HG03460 (cell line): ENCODE results near the gene DNAH8.

ENCODE experiments used
- ATAC-seq: cut with Tn5 transposase; IDR thresholded peaks from one replicate; pipeline ENCODE4 v1.9.1; 2021; ENCODE audit not compliant: unreplicated experiment

DNAH8 gene

DNA sequence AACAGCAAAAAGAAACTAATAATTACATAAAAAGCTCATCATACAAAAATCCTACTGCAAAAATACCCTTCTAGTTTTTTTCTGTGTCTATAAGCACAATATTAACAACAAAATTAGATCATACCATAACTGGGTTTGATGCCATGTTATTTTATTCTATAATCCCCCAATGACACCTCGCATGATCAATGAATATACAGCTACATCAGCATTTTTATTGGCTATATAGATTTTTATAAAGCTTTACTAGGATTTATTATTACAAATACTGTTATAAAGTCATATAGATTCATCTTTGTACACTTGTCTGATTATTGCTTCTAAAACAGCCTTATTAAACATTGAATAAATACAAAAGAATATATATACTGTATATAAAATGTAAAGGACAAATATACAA, 288.4 kb downstream of the DNAH8 start:
- ATAC-seq: no peak

DNA sequence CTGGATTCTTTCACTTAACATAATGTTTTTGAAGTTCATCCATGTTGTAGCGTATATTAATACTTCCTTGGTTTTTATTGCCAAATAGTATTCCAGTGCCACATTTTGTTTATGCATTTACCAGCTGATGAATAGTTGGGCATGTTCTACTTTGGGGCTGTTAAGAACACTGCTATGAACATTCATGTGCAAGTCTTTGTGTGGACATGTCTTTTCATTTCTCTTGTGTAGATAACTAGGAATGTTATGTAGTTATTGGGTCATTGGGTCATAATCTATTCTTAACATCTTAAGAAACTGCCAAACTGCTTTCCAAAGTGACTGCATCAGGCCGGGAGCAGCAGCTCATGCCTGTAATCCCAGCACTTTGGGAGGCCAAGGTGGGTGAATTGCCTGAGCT, 289.7 kb downstream of the DNAH8 start:
- ATAC-seq: no peak

DNA sequence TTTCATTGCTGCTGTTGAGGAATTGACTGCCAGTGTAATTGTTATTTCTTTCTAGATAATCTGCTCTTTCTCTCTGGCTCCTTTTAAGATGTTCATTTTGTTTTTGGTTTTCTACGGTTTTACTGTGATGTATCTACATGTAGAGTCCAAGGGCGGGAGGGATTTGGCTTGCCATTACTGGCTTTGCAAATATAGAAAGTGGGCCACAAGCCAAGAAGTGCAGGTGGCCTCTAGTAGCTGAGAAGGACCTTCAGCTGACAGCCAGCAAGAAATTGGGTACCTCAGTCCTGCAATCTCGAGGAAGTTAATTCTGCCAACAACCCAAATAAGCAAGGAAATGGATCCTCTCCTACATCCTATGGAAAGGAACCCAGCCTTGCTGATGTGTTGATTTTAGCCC, 290.7 kb downstream of the DNAH8 start:
- ATAC-seq: no peak

DNA sequence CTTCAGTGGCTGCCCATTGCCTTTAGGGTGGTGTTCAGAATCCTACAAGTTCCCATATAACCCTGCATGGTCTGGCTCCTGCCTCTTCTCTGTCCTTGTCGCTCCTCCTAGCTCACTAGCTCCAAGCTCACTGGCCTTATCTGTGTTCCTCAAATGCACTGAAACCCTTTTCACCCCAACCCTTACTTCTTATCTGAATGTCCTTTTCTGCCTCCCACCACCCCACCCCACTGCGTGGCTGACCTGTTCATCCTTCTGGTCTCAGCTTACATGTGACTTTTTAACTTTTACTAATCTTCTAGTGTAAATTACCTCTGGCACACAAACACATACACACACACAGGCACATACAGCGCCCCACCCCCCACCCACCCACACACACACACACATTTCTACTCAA, 292.5 kb downstream of the DNAH8 start:
- ATAC-seq: no peak

DNA sequence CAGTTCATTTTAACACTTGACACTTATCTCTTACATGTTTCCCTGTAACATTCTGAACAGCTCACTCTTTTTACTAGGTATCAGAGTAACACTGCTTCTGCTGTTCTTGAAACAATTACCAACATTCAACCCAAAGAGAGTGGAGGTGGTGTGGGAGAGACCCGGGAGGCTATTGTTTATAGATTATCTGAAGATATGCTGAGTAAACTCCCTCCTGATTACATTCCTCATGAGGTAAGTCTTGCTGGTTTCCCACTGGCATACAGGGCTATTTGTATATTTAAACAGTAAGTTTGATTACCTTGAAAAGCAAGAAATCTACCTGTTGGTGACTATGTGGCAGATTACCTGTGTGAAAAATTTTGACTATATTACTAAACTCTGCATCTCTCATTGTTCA, 293.6 kb downstream of the DNAH8 start:
- ATAC-seq: no peak

DNA sequence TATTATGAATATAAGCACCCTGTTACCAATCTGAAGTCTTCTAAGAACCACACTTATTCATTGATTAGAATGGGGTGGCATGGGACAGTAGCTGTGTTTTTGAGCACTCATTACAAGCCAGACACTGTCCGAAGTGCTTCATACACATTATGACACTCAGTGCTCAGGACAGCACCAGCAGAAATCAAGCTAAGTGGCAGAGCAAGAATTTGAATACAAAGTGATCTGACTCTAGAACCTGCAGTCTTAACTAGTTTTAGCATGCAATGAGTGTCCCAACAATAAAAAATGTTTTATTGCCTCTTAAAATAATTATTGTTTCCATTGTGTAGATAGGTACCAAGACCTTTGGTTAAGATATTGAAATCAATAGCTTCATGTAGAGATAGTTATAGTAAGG, 294.4 kb downstream of the DNAH8 start:
- no peak for ATAC-seq

DNA sequence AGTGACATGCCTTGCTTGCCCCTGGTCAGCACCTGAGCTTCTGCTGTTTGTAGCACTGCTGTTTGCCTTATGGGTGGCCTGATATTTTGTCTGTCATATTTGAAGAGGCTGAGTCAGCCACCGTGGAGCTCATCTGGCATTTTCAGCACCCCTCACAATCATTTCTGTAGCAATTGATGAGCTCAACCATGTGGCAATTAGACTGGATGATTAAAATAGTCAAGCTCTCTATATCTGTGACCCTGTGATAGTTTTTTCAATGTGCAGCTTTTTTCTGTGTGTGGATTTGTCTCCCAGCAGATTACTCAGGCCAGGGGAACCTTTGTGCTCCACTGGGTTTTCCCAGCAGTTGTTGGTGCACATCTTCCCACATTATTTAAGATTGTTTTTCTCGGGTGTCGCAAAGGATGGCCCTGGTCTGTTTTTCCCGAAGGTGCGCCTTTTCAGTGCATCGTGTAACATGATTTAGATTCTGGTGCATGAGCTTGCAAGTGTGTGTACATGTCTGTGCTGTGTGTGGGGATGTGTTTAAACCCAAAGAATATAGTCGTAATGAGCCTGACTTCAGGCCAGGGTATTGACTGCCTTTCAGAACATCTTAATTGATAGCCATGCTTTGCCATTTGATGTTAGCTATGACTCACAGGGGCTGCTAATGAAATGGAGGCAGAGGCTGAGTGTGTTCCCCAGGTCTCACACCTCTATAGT, 301.9 kb downstream of the DNAH8 start:
- ATAC-seq: no peak

DNA sequence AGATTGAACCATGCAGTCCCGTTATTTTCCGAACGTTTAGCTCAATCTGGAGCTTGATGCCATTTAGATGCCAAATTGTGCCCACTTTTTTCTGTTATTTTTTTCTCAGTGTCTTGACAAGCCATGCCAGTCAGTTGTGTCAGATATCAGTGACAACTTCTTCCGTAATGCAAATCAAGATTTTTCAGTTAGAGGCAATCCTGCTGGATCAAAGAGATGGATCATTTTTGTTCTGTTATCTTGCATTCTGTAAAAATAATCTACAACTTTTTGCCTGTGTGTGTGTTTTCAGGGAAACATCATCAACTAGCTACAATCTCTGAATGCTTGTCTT, 302.4 kb downstream of the DNAH8 start:
- no peak for ATAC-seq

DNA sequence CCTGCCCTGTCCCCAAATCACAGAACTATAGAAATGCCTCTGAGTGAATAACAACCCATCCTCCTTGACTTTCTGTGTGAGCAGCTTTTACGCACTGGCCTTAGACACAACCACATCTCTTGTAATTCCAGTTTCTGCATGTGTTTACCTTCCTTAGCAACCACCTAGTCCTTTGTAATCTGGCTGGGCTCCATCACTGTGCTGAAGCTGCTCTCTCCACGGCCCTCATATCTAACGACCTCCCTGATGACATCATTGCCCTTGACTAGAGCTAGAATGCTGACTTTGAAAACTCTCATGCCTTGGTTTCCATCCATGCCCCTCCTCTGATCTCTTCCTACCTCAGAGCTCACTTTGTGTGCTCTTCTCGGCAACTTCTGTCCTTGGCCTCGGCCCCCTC, 303.0 kb downstream of the DNAH8 start:
- ATAC-seq: no peak

DNA sequence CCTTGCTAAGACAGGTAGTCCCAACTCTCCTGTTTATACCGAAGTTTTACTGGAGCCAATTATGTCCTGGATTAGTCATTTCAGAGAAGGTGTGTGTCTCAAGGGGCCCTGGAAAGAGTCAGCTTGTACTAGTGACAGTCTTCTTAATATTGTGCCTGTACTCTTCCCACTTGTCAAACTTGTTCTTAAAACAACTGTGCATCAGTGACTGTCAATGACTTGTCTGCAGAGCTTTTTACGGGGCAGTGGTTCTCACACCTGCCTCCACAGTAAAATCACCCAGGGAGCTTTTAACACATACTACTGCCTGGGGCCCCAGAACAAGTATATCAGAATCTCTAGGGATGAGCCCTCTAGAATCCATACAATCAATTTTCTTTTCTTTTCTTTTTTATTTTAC, 305.0 kb downstream of the DNAH8 start:
- no peak for ATAC-seq

DNA sequence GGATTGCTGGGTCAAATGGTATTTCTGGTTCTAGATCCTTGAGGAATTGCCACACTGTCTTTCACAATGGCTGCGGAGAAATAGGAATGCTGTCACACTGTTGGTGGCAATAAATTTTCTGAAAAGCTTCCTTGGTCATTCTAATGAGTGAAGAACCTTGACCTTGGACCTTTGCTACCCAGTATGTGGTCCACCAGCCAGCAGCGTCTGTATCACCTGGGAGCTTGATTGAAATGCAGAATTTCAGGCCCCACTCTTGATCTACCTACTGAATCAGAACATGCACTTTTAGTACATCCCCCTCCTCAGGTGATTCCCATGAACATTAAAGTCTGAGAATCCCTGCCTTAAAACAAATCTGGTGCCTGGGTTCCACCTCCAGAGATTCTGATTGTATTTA, 305.9 kb downstream of the DNAH8 start:
- ATAC-seq: no peak

DNA sequence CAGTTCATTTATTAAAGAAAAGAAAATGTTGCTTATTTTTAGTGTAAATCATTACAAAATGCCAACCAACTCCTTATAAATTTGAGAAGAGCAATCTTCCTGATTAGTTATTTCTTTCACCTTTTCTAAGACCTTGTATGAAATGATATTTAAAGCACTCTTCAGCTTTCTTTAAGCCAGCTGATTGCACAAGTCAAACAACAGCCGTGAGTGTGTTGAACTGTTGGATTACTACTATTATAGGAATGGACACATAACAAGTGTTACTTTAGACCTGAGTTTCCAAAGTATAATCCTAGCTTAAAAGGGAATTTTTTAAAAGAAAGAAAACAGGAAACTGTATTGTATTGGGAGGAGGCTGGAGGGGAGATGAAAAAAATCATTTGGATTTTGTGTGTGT, 306.7 kb downstream of the DNAH8 start:
- ATAC-seq: no peak

DNA sequence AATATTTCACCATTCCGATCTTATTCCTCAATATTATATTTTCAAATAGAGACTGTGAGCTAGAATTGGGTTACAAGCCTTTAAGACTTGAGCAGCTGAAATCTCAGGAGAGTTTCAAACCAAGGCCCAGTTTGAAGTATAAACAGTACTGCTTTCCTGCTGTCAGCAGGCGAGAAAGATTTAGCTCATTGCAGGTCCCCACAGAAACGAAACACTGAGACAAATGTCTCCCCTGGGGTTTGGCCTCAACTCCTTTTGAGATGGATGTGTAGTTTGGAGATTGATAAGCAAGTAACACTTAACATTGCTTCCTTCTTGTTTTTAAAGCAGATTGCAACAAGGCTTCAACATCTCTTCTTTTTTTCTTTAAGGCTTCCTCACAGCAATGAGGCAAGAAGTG, 311.1 kb downstream of the DNAH8 start:
- no peak for ATAC-seq

DNA sequence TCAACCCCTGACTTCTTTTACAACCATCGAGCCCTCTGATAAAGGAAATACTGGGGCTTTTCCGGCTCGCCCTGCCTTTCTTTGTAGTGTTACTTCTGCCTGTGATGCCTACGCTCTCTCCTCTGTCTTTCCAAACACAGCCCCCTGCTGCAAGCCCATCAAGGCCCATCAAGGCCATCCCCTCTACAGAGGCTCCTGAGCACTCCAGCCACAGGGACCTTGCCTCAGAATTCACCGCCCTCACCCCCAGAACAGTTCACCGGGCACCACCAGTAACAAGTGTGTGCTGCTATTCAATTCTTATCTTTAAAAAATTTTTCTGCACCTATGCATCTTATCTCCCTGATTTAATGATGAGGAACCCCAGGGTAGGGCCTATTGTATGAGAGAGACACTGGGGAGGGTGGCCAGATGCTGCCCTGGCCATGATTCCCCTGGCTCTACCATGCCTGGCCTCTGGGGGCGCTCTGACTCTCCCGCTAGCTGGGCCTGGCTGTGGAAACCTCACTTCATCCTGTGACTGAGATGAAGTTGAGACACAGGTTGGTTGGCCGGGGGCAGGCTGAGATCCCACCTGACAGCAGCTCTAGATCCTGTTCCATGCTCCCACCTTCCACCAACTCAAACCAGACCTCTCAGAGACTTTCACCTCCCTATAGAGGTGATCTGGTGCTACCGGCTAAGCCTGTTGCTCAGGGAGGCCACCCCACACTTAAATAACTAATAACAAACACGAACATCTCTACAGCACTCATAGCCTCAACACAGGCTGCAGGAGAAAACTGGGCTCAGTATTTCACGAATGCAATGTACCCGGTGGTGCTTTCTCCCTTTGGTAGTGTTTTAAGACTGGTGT, 314.3 kb downstream of the DNAH8 start:
- no peak for ATAC-seq

DNA sequence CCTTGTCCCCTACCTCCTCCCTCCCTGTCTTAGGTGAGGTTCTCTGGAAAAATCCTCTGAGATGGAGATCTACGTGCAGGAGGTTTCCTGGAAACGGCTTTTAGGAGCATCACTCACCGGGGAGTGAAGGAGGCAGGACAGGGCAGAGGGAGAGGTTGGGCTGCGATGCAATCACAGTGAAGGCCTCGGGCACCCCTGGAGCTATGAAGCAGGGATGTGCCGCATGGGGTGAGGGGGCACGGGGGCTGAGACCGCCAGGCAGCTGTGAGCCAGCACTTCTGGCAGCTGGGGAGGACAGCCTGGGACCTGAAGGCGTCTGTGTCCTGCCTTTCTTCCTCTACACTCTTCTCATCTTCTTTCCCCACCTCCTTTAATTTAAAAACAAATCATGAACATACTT, 320.6 kb downstream of the DNAH8 start:
- ATAC-seq: no peak

DNA sequence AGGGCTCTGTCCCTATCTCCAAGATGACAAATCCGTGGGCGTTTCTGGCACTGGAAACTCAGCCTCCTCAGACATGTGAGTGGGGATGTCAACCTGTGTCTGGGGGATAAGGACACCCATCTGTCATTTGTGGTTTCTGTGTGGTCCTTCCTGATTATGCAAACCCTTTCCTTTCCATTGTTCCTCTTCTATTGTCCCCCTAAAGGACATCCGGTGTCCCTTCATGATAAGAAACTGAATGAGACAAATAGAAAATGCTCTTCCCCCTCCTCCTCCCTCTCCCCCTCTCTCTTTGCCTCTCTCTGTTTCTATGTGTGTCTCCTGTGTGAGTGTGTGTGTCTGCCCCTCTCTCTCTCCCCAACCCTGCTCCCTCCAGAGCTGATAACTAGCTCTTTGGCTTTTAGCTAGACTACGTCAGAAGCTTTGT, 322.0 kb downstream of the DNAH8 start:
- ATAC-seq: no peak

DNA sequence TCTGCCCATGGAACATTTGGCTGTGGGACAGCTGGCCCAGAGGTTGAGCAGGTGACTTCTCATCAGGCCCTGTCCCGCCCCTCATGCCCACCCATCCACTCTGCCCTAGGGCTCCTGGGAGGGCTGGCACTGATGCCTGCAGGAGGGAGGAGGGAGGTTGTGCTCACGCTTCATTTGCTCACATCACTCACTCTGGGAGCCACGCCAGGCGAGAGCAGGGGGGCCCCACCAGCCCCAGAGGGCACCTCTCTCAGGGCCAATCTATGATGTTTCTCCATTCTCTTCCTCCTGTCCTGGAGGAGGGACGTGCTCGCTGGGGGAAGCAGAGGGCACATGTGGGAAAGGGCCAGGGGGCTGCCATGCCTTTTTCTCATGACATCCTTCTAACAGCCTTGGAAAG, 322.6 kb downstream of the DNAH8 start:
- ATAC-seq: no peak

DNA sequence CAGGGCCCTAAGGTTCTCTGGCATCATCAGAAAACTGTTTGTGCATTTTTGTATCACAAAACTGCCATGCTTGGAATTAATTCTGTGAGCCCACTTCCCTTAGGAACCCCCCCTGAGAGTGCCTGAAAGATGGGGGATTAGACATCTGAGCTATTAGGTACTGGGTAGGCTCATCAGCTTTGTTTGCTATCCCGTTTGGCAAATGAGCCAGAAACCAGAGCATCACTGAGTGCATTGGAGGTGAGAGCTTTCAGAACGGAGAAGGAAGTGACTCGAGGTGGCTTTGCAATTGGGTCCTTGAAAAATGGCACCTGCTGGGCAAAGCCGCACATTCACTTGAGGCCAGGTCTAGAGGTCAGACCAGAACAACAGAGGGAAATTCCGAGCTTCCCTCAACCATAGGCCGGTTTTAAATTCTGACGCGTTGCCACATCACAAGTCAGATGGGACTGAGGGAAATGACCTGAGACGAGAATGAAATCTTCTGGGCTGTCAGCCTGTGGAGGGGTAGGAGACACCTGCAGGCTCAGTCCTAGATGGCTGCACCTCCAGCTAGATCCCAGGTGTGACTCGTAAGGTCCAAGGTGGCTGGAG, 325.1 kb downstream of the DNAH8 start:
- no peak for ATAC-seq

DNA sequence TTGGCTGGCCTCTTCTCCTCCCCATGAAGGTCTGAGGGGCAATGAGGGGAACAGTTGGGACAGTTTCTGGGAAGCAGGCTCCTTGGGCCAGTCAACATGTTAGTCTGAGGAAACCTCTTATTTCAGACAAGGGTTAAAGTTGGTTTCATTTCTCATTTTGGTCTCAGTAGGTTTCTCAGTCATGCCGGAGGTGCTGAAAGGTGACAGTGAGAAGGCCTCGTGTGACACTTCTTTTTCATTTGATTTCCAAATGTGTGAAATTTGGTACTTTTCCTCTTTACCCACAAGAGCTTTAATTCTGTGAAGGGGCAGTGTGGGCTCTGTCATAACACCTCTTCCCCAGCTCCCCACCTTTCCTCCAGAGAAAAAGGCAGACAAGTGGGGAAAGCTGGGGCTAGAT, 326.0 kb downstream of the DNAH8 start:
- ATAC-seq: no peak

DNA sequence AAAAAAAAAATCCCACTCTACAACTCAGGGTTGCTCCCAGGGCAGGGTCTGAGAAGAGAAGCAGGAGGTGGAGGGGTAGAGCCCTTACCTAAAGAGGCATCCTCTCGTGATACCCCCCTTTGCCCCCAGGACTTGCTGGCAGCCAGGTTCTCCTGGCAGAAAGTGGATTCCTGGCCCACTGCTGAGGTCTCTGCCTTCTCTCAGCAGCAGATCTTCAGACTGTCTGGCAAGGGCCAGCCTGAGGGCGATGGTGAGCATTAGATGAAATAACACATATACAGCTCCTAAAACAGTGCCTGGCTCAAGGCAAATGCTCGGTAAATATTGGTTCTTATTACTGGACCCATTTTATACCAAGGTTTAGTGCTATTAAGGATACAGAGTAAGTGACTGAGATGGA, 328.7 kb downstream of the DNAH8 start:
- ATAC-seq: no peak

DNA sequence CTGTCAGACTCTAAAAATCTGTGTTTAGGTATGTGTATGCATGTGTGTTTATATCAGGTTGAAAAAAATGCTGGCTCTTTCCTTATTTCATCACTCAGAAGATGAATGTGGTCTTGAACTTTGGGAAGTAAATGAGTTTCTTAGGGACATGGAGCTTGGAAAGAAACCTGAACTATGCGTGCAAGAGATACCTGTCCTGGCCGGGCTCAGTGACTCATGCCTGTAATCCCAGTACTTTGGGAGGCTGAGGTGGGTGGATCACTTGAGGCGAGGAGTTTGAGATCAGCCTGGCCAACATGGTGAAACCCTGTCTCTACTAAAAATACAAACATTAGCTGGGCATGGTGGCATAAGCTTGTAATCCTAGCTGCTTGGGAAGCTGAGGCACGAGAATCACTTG, 329.1 kb downstream of the DNAH8 start:
- ATAC-seq: no peak
